ENCODE results near the gene TPCN1. TPM values are rescaled to one million over a fixed set of nuclear protein-coding genes. Genes with fewer than 3 reads are reported as not detected.

Gene TPCN1
- total and polyA plus RNA-seq, 2 of the 8 experiments (the other 6 are each of a cell fraction or from before 2014, with no cell fraction given) = 14.9 to 21.4 TPM

DNA sequence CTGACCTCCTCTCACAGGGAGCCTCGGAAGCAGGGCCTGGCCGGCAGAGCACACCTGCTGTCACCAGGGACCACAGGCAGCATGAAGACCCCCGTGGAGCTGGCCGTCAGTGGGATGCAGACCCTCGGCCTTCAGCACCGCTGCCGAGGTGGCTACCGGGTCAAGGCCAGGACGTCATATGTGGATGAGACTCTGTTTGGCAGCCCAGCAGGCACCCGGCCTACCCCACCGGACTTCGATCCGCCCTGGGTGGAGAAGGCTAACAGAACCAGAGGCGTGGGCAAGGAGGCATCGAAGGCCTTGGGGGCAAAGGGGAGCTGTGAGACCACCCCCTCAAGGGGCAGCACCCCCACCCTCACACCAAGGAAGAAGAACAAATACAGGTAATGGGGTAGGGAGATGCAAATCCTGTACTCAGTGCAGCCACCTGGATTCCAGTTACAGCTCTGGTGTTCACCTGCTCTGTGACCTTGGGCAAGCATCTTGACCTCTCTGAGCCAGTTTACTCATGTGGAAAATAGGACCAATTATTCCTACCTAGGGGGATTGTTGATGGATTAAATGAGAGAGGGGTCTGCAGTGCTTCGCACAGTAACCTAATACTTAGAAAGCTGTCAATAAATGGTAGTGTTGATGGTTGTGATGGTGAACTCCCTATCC lies 34.5 kb upstream of the TPCN1 start (continued):
- TF ChIP-seq SIN3A (conservative IDR thresholded peaks at IDR 0.05 in 1 of 2, IDR thresholded peaks at IDR 0.05 in 1 of 2; ENCODE audit: low read depth in 1 of 2, low read length in 2 of 2) = no peak
- TF ChIP-seq KDM1A (IDR thresholded peaks at IDR 0.05; ENCODE audit: borderline replicate concordance, low read length) = no peak
- TF ChIP-seq JUN (IDR thresholded peaks at IDR 0.05; ENCODE audit: low read depth, low read length) = no peak
- TF ChIP-seq ZNF274 (IDR thresholded peaks at IDR 0.05; ENCODE audit: borderline replicate concordance, extremely low read depth, low read length) = no peak
- TF ChIP-seq, protein P1, sequence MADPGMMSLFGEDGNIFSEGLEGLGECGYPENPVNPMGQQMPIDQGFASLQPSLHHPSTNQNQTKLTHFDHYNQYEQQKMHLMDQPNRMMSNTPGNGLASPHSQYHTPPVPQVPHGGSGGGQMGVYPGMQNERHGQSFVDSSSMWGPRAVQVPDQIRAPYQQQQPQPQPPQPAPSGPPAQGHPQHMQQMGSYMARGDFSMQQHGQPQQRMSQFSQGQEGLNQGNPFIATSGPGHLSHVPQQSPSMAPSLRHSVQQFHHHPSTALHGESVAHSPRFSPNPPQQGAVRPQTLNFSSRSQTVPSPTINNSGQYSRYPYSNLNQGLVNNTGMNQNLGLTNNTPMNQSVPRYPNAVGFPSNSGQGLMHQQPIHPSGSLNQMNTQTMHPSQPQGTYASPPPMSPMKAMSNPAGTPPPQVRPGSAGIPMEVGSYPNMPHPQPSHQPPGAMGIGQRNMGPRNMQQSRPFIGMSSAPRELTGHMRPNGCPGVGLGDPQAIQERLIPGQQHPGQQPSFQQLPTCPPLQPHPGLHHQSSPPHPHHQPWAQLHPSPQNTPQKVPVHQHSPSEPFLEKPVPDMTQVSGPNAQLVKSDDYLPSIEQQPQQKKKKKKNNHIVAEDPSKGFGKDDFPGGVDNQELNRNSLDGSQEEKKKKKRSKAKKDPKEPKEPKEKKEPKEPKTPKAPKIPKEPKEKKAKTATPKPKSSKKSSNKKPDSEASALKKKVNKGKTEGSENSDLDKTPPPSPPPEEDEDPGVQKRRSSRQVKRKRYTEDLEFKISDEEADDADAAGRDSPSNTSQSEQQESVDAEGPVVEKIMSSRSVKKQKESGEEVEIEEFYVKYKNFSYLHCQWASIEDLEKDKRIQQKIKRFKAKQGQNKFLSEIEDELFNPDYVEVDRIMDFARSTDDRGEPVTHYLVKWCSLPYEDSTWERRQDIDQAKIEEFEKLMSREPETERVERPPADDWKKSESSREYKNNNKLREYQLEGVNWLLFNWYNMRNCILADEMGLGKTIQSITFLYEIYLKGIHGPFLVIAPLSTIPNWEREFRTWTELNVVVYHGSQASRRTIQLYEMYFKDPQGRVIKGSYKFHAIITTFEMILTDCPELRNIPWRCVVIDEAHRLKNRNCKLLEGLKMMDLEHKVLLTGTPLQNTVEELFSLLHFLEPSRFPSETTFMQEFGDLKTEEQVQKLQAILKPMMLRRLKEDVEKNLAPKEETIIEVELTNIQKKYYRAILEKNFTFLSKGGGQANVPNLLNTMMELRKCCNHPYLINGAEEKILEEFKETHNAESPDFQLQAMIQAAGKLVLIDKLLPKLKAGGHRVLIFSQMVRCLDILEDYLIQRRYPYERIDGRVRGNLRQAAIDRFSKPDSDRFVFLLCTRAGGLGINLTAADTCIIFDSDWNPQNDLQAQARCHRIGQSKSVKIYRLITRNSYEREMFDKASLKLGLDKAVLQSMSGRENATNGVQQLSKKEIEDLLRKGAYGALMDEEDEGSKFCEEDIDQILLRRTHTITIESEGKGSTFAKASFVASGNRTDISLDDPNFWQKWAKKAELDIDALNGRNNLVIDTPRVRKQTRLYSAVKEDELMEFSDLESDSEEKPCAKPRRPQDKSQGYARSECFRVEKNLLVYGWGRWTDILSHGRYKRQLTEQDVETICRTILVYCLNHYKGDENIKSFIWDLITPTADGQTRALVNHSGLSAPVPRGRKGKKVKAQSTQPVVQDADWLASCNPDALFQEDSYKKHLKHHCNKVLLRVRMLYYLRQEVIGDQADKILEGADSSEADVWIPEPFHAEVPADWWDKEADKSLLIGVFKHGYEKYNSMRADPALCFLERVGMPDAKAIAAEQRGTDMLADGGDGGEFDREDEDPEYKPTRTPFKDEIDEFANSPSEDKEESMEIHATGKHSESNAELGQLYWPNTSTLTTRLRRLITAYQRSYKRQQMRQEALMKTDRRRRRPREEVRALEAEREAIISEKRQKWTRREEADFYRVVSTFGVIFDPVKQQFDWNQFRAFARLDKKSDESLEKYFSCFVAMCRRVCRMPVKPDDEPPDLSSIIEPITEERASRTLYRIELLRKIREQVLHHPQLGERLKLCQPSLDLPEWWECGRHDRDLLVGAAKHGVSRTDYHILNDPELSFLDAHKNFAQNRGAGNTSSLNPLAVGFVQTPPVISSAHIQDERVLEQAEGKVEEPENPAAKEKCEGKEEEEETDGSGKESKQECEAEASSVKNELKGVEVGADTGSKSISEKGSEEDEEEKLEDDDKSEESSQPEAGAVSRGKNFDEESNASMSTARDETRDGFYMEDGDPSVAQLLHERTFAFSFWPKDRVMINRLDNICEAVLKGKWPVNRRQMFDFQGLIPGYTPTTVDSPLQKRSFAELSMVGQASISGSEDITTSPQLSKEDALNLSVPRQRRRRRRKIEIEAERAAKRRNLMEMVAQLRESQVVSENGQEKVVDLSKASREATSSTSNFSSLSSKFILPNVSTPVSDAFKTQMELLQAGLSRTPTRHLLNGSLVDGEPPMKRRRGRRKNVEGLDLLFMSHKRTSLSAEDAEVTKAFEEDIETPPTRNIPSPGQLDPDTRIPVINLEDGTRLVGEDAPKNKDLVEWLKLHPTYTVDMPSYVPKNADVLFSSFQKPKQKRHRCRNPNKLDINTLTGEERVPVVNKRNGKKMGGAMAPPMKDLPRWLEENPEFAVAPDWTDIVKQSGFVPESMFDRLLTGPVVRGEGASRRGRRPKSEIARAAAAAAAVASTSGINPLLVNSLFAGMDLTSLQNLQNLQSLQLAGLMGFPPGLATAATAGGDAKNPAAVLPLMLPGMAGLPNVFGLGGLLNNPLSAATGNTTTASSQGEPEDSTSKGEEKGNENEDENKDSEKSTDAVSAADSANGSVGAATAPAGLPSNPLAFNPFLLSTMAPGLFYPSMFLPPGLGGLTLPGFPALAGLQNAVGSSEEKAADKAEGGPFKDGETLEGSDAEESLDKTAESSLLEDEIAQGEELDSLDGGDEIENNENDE (IDR thresholded peaks at IDR 0.05; ENCODE audit: insufficient replicate concordance, low read length) = no peak
- TF ChIP-seq BCL11A (IDR thresholded peaks at IDR 0.05; ENCODE audit: low read depth in 2 of 2, low read length in 2 of 2) = no peak
- TF ChIP-seq, protein P2, sequence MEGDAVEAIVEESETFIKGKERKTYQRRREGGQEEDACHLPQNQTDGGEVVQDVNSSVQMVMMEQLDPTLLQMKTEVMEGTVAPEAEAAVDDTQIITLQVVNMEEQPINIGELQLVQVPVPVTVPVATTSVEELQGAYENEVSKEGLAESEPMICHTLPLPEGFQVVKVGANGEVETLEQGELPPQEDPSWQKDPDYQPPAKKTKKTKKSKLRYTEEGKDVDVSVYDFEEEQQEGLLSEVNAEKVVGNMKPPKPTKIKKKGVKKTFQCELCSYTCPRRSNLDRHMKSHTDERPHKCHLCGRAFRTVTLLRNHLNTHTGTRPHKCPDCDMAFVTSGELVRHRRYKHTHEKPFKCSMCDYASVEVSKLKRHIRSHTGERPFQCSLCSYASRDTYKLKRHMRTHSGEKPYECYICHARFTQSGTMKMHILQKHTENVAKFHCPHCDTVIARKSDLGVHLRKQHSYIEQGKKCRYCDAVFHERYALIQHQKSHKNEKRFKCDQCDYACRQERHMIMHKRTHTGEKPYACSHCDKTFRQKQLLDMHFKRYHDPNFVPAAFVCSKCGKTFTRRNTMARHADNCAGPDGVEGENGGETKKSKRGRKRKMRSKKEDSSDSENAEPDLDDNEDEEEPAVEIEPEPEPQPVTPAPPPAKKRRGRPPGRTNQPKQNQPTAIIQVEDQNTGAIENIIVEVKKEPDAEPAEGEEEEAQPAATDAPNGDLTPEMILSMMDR (IDR thresholded peaks at IDR 0.05; ENCODE audit: control extremely low read depth in 1 of 3, insufficient read depth in 1 of 3, low read depth in 1 of 3, low read length in 3 of 3) = no peak
- no peak for TF ChIP-seq TAF1 (IDR thresholded peaks at IDR 0.05; ENCODE audit: low read depth, low read length)

Data from H1 (cell line).